ENCODE data around the gene MINDY4.

The MINDY4 gene

DNA sequence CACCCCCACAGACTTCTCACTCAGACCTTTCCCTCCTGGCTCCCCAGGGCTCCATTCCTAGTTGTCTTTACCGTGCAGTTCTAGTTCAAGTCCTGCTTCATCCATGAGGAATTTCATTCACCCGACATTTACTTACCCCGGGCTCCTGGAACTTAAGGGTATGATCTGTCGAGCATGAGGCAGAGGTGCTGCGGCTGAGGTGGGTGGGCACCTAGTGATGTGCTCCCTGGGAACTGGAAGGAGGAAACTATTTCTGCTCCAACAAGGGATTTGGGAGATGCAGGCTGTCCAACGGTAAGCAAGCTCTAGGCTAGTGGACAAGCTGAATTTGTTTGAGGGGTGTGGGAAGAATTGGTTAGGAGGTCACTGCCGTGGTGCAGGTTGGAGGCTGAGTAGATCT is 110.2 kb downstream of the MINDY4 start:
- H3K27ac ChIP-seq, result no peak overlapping the region
- no peak overlapping the region for H3K4me3 ChIP-seq

- Histone ChIP-seq H3K27ac (no peak overlapping the region), H3K4me3 (no peak overlapping the region)
These were observed 113.7 kb downstream of the MINDY4 start for GRCh38 chr7:30884881-30885280.

DNA sequence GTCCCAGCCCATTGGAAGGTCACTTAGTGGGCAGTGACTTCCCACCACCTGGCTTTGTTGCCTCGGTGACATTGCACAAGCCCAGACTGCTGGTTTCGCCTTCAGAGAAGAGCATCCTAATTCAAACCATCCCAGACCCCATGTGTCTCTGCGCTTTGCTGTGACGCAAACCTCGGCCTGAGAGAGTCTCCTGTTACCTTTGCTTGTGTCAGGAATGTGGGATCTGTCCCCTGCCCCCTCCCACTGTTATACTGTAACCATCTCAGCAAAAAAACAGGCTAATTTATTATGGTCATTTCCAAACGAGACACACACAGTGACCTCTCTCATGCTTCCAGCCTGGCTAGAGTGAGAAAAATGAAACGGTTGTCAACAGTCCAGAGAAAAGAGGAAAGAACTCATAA is 115.4 kb downstream of the MINDY4 start:
- Histone ChIP-seq H3K4me3 (no peak overlapping the region), H3K27ac (peak overlapping the region in 8 of 21 experiments; percentile 7 to 68 (median 28))

DNA sequence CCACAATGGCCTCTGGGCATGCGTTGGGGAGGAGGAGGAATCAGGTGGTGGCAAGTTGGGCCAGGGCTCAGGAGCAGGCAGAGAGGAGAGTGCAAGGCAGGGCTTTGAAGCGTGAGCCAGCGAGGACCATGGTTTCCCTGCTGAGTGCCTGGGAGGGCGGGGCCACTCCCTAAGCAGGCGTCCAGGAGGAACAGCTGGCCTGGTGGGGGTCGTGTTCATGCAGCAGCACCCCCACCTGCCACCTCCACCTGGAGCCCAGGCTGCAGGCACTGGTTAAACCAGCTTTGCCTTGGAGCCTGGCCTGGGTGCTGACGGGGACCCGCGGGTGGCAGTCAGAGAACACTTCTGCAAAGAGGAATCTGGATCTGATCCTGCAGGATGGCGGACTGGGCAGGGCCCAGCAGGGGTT is 116.3 kb downstream of the MINDY4 start:
- H3K27ac ChIP-seq, result peak overlapping the region in 7 of 21 experiments; percentile 4 to 68 (median 41)
- no peak overlapping the region for H3K4me3 ChIP-seq

DNA sequence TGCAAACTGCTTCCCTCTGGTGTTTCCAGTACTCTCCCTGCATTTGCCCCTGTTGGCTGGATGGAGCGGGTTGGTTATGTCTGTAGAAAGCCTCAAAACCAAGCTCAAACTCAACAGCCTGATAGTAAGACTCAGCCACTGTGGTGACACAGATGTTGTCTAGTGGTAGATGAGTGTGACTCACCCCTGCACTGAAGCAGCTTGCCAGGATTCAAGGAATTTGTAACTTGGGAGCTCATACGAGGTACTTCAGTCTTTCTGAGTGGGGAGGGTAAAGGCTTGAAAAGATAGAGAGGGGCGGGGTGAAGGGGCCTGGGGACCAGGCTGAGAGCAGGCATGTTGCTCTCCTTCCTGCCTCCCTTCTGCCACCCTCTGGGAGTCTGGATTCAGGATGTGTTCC is 117.5 kb downstream of the MINDY4 start:
- Histone ChIP-seq H3K27ac (peak overlapping the region in 3 of 21 experiments; percentile 32 to 42 (median 34)), H3K4me3 (no peak overlapping the region)

DNA sequence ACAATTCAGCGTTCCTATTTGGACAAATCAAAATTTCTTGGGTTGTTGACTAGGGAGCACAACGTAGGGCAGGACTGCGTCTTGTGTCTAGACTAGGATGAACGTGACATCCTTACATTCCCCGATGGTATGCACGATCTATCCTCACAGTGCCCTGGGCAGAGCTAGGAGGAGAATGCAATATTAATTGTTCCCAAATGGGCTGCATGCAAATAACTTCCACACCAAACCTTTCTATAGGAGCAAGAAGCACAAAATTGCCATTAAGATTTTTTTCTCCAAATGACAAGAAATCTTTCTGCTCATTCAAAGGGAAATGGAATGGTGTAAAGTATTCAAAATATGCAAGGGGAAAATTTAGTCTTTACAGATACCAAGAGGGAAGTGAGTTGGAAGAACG is 119.0 kb downstream of the MINDY4 start:
- H3K27ac ChIP-seq, result no peak overlapping the region
- H3K4me3 ChIP-seq, result no peak overlapping the region

DNA sequence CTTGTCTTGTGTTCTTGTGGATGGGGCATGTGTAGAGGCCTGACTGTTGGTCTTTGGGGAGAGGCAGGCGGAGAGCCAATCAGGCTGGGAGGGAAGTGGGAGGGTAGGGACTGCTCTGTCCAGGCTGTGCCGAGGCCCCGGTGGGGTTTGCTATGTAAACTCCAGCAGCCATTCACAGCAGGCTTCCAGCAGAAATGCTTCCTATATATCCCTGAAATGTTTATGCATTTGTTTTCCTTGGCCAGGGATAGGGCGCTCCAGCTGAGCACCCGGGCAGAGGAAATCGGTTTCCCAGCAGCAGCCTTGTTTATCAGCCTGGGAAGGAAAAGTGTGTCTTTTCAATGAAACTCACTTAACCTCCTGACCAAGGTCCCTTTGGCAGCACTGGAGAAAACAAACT is 122.1 kb downstream of the MINDY4 start:
- H3K27ac ChIP-seq, result peak overlapping the region in 4 of 21 experiments; percentile 17 to 61 (median 53)
- H3K4me3 ChIP-seq, result no peak overlapping the region

DNA sequence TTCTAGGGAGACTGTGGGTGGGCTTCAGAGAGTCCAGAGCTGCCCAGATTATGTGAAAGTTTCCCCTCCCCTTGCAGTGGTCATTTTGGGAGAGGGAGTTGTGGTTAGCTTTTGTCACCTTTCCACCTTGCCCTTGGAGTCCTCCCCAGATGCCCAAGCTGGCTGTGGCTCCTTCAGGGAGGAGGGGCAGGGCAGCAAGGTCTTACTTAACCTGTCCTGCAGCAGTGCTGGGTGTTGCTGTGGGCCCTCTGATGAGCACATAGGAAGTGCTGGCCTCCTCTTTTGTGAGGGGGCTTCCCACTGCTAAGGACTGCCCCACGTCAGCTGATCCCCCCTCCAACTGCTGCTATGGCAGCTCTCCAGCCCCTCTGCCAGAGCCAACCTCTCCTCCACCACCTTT is 122.8 kb downstream of the MINDY4 start:
- no peak overlapping the region for H3K4me3 ChIP-seq
- H3K27ac ChIP-seq, result peak overlapping the region in 8 of 21 experiments; percentile 17 to 54 (median 36)

GRCh38 chr7:30894866-30895605 is 123.8 kb downstream of the MINDY4 start:
- H3K27ac ChIP-seq, result peak overlapping the region in 5 of 21 experiments; percentile 32 to 55 (median 42)
- H3K4me3 ChIP-seq, result no peak overlapping the region

DNA sequence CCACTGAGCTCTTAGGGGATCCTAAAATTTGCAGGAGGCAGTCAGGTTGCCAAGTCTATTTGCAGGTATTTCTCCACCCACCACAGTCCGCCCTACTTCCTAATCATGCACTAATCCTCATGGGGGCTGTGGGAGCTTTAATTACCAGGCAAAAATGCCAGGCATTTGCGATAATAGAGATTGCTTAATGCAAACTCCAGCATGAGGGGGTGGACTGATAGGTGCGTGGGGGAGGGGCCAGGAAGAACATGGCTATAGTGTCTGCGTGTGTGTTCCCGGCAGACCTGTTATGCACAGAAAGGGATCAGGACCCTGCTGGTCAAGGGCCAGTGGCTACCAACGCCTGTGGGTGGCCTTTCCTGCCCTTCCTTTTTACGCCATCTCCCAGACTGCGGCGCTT is 124.8 kb downstream of the MINDY4 start:
- Histone ChIP-seq H3K4me3 (no peak overlapping the region), H3K27ac (peak overlapping the region in 3 of 21 experiments; percentile 41 to 55 (median 42))

DNA sequence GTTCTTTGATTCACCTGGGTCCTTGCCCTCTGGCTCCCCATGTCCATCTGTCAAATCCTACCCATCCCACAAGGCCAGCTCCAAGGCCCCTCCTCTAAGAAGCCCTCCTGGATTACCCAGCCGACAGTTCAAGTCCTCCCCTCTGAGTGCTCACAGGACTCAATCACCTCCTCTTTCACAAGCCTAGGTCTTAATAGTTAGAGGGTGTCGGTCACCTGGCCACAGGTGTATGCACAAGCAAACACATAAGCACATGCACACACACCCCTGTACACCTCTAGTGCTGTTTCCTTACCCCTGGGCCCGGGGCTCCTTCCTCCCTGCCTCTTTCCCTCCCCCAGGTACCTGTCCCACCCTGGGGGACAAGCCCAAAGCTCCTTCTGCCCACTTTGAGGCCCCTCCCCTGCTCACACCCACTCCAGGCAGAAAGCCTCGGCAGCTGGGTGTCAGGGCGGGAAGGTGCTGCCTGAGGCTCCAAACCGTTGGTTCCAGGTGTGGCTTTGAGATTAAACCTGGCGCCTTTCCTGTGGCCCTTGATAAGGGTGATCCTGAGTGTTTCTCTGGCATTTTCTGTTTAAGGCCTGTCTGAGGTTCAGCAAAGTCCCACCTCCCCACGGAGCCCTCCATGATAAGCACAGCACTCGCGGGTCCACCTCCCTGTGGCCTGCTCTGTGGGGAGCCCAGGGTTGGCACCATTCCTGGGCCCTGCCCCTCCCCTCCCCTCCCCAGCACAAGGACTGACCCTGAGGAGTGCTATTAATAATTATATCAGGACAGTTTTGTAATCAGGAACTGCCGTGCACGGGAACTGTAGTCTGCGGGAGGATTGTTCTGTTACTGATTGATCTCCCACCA is 125.8 kb downstream of the MINDY4 start:
- Histone ChIP-seq H3K4me3 (no peak overlapping the region), H3K27ac (peak overlapping the region in 7 of 21 experiments; percentile 3 to 55 (median 16))

GRCh38 chr7:30897770-30898169 is 126.6 kb downstream of the MINDY4 start:
- Histone ChIP-seq H3K27ac (peak overlapping the region in 5 of 21 experiments; percentile 1 to 52 (median 9)), H3K4me3 (no peak overlapping the region)

- H3K4me3 ChIP-seq, result no peak overlapping the region
- H3K27ac ChIP-seq, result peak overlapping the region in 6 of 21 experiments; percentile 7 to 76 (median 23)
These were observed 127.2 kb downstream of the MINDY4 start for GRCh38 chr7:30898411-30898810.

DNA sequence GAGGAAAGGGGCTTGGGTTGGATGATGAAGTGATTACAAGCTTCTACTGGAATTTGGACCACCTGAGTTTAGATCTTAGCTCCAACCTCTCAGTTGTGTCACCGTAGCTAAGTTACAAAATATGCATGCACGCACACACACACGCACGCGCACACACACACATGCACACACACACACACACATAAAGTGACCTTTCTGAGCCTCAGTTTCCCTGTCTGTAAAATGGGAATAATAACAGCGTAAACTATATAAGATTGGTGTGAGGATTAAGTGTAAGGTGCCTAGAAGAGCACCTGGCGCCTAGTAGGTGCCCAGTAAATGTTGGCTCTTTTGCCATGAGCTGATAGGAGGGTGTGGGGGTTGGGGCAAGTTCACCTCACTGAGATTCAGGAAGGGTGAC is 127.8 kb downstream of the MINDY4 start:
- Histone ChIP-seq H3K4me3 (no peak overlapping the region), H3K27ac (peak overlapping the region in 5 of 21 experiments; percentile 28 to 78 (median 39))

DNA sequence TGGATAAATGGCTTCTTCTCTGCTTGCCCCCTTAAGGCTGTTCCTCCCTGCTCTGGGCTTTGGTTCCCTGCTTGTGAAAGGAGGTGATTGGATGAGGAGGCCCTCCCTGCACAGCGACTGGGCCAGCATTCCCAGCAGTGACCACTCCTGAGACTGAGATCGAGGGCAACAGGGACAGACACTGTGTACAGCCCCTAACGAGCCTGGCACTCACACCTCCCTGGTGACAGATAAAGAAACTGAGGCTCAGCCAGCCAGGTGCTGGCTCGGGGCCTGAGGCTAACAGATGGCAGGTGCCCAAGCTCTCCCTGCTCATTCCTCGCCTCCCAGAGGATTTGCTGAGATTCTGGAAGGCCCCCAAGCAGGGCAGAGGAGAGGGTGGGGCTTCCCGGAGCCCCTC is 128.4 kb downstream of the MINDY4 start:
- Histone ChIP-seq H3K27ac (peak overlapping the region in 7 of 21 experiments; percentile 7 to 78 (median 39)), H3K4me3 (no peak overlapping the region)

DNA sequence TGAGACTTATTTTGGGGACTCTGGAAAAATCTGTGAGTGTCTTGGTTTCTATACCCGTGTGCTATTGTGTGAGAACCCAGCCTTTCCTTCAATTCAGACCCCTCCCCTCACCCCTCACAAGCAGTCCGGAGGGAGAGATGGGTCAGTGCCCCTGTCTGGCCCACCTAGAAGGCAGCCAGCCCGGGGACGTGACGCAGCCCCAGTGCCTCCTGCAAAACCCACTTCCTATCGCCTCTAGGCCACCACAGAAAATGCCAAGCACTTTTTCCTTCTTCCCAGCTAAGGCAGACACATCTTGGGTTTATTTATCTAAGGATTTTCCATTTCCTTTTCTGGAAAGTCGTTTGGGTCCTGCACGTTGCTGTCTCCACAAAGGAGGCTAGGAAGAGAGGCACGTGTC is 128.8 kb downstream of the MINDY4 start:
- H3K27ac ChIP-seq, result peak overlapping the region in 10 of 21 experiments; percentile 7 to 78 (median 60)
- H3K4me3 ChIP-seq, result no peak overlapping the region

DNA sequence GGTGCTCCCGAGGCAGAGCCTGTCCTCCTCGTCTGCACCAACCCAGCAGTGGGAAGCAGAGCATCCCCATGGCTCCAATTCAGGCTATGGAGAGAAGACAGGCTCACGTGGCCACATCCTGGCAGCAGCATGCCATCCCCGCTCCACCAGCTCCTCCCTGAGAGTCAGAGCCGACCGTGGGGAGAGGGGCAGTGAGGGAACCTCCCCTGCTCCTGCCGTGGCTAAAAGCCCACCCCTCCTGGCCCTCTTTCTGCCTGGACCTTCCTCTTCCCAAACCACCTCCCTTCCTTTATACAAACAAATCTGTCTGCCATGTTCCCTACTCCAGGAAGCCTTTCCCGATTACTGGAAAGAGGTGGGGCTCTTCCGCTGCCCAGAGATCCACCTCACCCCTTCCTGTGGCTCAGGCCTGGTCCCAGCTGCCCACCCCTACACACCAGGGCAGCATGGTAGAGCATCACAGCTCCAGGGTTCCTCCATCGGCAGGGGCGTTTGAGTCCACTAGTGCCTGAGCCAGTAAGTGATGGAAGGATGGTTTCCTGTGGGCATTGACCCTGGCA is 129.7 kb downstream of the MINDY4 start:
- Histone ChIP-seq H3K4me3 (no peak overlapping the region), H3K27ac (peak overlapping the region in 11 of 21 experiments; percentile 12 to 78 (median 62))

DNA sequence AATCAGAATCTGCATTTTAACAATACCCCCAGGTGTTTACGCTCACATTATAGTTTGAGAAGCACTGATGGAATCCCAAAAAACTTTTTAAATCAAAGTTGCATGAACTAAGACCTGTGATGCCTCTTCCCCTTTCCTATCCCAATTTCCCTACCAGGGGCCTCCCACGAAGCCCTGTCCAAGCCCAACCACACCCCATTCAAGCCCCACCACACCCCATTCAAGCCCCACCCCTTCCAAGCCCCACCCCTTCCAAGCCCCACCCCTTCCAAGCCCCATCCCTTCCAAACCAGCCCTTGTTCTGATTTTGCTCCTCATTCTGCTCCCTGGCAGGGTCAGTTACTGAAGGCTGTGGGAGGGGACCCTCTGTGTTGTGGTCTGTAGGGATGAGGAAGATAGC is 130.6 kb downstream of the MINDY4 start:
- peak overlapping the region in 1 of 21 experiments; percentile 13 for H3K27ac ChIP-seq

GRCh38 chr7:30902466-30902865 is 131.2 kb downstream of the MINDY4 start:
- no peak overlapping the region for H3K4me3 ChIP-seq
- H3K27ac ChIP-seq, result peak overlapping the region in 3 of 21 experiments; percentile 13 to 33 (median 23)

More for the DNA sequence above, 130.6 kb downstream of the MINDY4 start:
- H3K4me3 ChIP-seq, result no peak overlapping the region

- no peak overlapping the region for H3K4me3 ChIP-seq
- peak overlapping the region in 2 of 21 experiments; percentile 23 to 33 for H3K27ac ChIP-seq
These were observed 131.9 kb downstream of the MINDY4 start for GRCh38 chr7:30903146-30903545.

All from skin epidermis (tissue), 12 donors.